GM12864 (cell line): ENCODE results near the gene CD34.

Experiments used
- DNase-seq: peaks from one replicate; pipeline ENCODE4 v3.0.0-alpha.2; 2011; ENCODE audit warnings: low read depth
- H3K4me3 ChIP-seq: 2 replicates; pipeline ENCODE4 v1.5.1; 2011; ENCODE audit warnings: mild to moderate bottlenecking, low read depth, low read length, control low read depth
- CTCF ChIP-seq: IDR thresholded peaks from 2 replicates; pipeline ENCODE4 v1.5.1; 2011; ENCODE audit warnings: low read depth, mild to moderate bottlenecking, moderate library complexity, low read length, control low read depth, inconsistent platforms; ENCODE audit errors: missing control alignments

Gene CD34

GRCh38 chr1:207886227-207886626 is 24.7 kb downstream of the CD34 start:
- no peak overlapping the region for H3K4me3 ChIP-seq
- TF ChIP-seq CTCF, result no peak
- no peak for DNase-seq

- no peak overlapping the region for H3K4me3 ChIP-seq
- DNase-seq, result peak; percentile 38
- TF ChIP-seq CTCF, result peak; percentile 96
Measured at GRCh38 chr1:207885129-207886032, 25.5 kb downstream of the CD34 start.

GRCh38 chr1:207884266-207885029 is 26.5 kb downstream of the CD34 start:
- DNase-seq, result no peak
- no peak for TF ChIP-seq CTCF
- H3K4me3 ChIP-seq, result no peak overlapping the region

GRCh38 chr1:207883660-207884250 is 27.2 kb downstream of the CD34 start:
- H3K4me3 ChIP-seq, result peak overlapping the region; percentile 26; the same call in 1 of the 2 replicates
- no peak for DNase-seq
- no peak for TF ChIP-seq CTCF

- no peak for DNase-seq
- no peak for TF ChIP-seq CTCF
- peak overlapping the region; percentile 26 for H3K4me3 ChIP-seq
Measured at GRCh38 chr1:207883104-207883651, 27.7 kb downstream of the CD34 start.

DNA sequence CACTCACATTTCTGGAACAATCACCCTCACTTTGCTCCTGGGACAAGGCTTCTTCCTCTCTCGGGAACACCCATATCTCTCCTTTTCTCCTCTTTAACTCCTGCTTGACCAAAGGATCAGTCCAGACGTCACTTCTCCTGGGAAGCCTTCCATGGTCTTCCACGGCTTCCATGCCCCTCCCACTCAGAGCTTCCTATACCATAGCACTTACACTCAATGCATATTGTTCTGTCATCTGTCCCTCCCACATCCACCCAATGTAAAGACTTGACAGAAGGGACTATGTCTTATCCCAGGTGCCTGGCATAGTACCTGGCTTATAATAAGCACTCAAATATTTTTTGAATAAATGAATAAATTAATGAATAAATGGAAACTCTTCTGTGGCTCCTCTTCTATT is 28.2 kb downstream of the CD34 start:
- H3K4me3 ChIP-seq, result no peak overlapping the region
- no peak for DNase-seq
- TF ChIP-seq CTCF, result no peak
